ENCODE results near the gene ARHGAP42.

- TF ChIP-seq POLR2A (IDR thresholded peaks at IDR 0.05) (no peak), CTCF (IDR thresholded peaks at IDR 0.05) (no peak), EP300 (IDR thresholded peaks at IDR 0.05) (no peak)
These were observed 241.3 kb downstream of the ARHGAP42 start for GRCh38 chr11:100928426-100928825.
